Measurements from ENCODE around the gene RFT1.

RFT1 gene

GRCh38 chr3:53166206-53166605, 36.0 kb upstream of the RFT1 start:
- TF ChIP-seq ISL1 (CRISPR knock-in tag; IDR thresholded peaks at IDR 0.05): no peak
- no peak for TF ChIP-seq PPARA (CRISPR knock-in tag; IDR thresholded peaks at IDR 0.05; ENCODE audit: borderline replicate concordance)
- no peak for ATAC-seq

- TF ChIP-seq ARNTL (CRISPR knock-in tag; IDR thresholded peaks at IDR 0.05; ENCODE audit: borderline replicate concordance, low read depth) (no peak), PATZ1 (CRISPR knock-in tag; IDR thresholded peaks at IDR 0.05; ENCODE audit: borderline replicate concordance) (no peak), ESRRG (CRISPR knock-in tag; IDR thresholded peaks at IDR 0.05) (no peak), RARB (CRISPR knock-in tag; IDR thresholded peaks at IDR 0.05) (no peak), BACH2 (CRISPR knock-in tag; IDR thresholded peaks at IDR 0.05; ENCODE audit: borderline replicate concordance) (no peak), ZNF8 (CRISPR knock-in tag; IDR thresholded peaks at IDR 0.05) (no peak), PPARA (CRISPR knock-in tag; IDR thresholded peaks at IDR 0.05; ENCODE audit: borderline replicate concordance) (no peak), ZNF70 (CRISPR knock-in tag; IDR thresholded peaks at IDR 0.05) (no peak), ZC3H10 (CRISPR knock-in tag; IDR thresholded peaks at IDR 0.05) (no peak), SNAI2 (CRISPR knock-in tag; IDR thresholded peaks at IDR 0.05) (no peak), ZFP30 (CRISPR knock-in tag; IDR thresholded peaks at IDR 0.05) (no peak), ISL1 (CRISPR knock-in tag; IDR thresholded peaks at IDR 0.05) (no peak), TCF4 (CRISPR knock-in tag; IDR thresholded peaks at IDR 0.05; ENCODE audit: borderline replicate concordance) (no peak), CSDC2 (CRISPR knock-in tag; IDR thresholded peaks at IDR 0.05) (no peak), ZNF565 (CRISPR knock-in tag; conservative IDR thresholded peaks at IDR 0.05; ENCODE audit: low read depth) (no peak), ZFP3 (CRISPR knock-in tag; IDR thresholded peaks at IDR 0.05) (no peak), TOX (CRISPR knock-in tag; IDR thresholded peaks at IDR 0.05; ENCODE audit: borderline replicate concordance) (no peak), POU6F1 (CRISPR knock-in tag; IDR thresholded peaks at IDR 0.05; ENCODE audit: borderline replicate concordance, low read depth) (no peak)
- TF ChIP-seq, protein P1, sequence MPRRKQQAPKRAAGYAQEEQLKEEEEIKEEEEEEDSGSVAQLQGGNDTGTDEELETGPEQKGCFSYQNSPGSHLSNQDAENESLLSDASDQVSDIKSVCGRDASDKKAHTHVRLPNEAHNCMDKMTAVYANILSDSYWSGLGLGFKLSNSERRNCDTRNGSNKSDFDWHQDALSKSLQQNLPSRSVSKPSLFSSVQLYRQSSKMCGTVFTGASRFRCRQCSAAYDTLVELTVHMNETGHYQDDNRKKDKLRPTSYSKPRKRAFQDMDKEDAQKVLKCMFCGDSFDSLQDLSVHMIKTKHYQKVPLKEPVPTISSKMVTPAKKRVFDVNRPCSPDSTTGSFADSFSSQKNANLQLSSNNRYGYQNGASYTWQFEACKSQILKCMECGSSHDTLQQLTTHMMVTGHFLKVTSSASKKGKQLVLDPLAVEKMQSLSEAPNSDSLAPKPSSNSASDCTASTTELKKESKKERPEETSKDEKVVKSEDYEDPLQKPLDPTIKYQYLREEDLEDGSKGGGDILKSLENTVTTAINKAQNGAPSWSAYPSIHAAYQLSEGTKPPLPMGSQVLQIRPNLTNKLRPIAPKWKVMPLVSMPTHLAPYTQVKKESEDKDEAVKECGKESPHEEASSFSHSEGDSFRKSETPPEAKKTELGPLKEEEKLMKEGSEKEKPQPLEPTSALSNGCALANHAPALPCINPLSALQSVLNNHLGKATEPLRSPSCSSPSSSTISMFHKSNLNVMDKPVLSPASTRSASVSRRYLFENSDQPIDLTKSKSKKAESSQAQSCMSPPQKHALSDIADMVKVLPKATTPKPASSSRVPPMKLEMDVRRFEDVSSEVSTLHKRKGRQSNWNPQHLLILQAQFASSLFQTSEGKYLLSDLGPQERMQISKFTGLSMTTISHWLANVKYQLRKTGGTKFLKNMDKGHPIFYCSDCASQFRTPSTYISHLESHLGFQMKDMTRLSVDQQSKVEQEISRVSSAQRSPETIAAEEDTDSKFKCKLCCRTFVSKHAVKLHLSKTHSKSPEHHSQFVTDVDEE (CRISPR knock-in tag; IDR thresholded peaks at IDR 0.05): no peak
- TF ChIP-seq, protein P2, sequence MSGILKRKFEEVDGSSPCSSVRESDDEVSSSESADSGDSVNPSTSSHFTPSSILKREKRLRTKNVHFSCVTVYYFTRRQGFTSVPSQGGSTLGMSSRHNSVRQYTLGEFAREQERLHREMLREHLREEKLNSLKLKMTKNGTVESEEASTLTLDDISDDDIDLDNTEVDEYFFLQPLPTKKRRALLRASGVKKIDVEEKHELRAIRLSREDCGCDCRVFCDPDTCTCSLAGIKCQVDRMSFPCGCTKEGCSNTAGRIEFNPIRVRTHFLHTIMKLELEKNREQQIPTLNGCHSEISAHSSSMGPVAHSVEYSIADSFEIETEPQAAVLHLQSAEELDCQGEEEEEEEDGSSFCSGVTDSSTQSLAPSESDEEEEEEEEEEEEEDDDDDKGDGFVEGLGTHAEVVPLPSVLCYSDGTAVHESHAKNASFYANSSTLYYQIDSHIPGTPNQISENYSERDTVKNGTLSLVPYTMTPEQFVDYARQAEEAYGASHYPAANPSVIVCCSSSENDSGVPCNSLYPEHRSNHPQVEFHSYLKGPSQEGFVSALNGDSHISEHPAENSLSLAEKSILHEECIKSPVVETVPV (CRISPR knock-in tag; IDR thresholded peaks at IDR 0.05): no peak
- ATAC-seq: no peak
Measured at GRCh38 chr3:53164911-53165310, 34.7 kb upstream of the RFT1 start.

DNA sequence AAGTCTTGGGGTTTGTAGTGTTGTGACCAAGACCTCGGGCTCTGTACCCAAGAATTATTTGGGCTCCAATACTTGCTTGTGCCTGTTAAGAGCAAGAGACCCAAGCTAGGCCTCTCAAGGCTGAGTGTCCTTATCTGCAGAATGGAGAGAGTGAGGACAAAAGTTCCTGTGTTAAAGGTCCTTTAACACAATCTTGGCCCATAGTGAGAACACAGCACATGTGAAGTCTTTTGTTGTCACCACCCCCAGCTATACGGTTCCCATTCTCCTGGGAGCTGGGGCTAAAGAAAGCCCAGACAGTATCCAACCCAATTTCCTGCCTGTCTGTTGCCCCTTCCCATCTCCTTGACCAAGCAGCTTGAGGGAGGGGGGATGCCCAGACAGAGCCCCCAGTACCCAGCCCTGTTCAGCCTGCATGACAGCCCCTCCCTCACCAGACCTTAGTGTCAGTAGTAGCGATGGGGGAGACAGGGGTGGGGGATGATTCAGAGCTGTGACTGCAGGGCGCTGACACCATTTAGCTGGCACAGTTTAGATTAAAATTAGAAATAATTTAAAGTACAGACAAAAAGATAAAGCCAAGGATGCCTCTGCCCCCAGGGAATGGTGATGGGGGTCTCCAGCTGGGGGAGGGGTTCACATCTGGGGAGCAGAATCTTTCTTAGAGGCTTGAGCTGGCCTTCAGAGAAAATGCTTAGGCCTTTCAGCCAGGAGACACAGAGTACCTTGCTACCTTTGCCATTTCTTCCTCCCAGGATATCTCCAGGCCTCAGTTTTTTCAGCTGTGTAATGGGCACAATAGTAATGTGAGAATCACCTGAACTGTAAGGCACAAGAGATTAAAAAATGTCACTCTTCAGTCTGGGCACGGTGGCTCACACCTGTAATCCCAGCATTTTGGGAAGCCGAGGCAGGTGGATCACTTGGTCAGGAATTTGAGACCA, 33.5 kb upstream of the RFT1 start:
- no peak for TF ChIP-seq ISL1 (CRISPR knock-in tag; IDR thresholded peaks at IDR 0.05)
- TF ChIP-seq OSR1 (CRISPR knock-in tag; IDR thresholded peaks at IDR 0.05): no peak
- no peak for TF ChIP-seq TCF4 (CRISPR knock-in tag; IDR thresholded peaks at IDR 0.05; ENCODE audit: borderline replicate concordance)
- no peak for TF ChIP-seq PPARA (CRISPR knock-in tag; IDR thresholded peaks at IDR 0.05; ENCODE audit: borderline replicate concordance)
- no peak for TF ChIP-seq ZFP30 (CRISPR knock-in tag; IDR thresholded peaks at IDR 0.05)
- TF ChIP-seq, protein P1 (CRISPR knock-in tag; IDR thresholded peaks at IDR 0.05): no peak
- no peak for TF ChIP-seq SNAI2 (CRISPR knock-in tag; IDR thresholded peaks at IDR 0.05)
- TF ChIP-seq, protein P2 (CRISPR knock-in tag; IDR thresholded peaks at IDR 0.05): no peak
- TF ChIP-seq ZNF565 (CRISPR knock-in tag; conservative IDR thresholded peaks at IDR 0.05; ENCODE audit: low read depth): no peak
- TF ChIP-seq ESRRG (CRISPR knock-in tag; IDR thresholded peaks at IDR 0.05): no peak

More for the DNA sequence above, 33.5 kb upstream of the RFT1 start:
- ATAC-seq: no peak
